ENCODE measurements around the gene TMEM243. TPM values are rescaled to one million over a fixed set of nuclear protein-coding genes. Genes with fewer than 3 reads are reported as not detected.
A peak's percentile ranks its signal among the peaks of the same experiment; 100 is the strongest.

The TMEM243 gene
- total RNA-seq, 1 donor from 2014 or later: 21.8 TPM

- no peaks in the 10 kb centered on the region for H3K36me3 Mint-ChIP-seq (ENCODE audit: low read depth)
- no peak for TF ChIP-seq CTCF (conservative IDR thresholded peaks at IDR 0.05)
- no peak overlapping the region for H3K27ac Mint-ChIP-seq (ENCODE audit: unreplicated experiment)
- no peak for DNase-seq (ENCODE audit: low read depth, low spot score)
- peak overlapping the region; percentile 83 for H3K4me3 Mint-ChIP-seq
- peaks cover 10% of the 10 kb centered on the region for H3K27me3 Mint-ChIP-seq (ENCODE audit: low read depth)
- H3K4me1 Mint-ChIP-seq: peaks cover 34% of the 10 kb centered on the region
- no peaks in the 10 kb centered on the region for H3K9me3 Mint-ChIP-seq
Measured at GRCh38 chr7:87220734-87221215, 1.2 kb upstream of the TMEM243 start.

GRCh38 chr7:87220026-87220733, 648 bp upstream of the TMEM243 start:
- no peaks in the 10 kb centered on the region for H3K36me3 Mint-ChIP-seq (ENCODE audit: low read depth)
- peaks cover 34% of the 10 kb centered on the region for H3K4me1 Mint-ChIP-seq
- peak; percentile 62 for DNase-seq (ENCODE audit: low read depth, low spot score)
- peak overlapping the region; percentile 96 for H3K4me3 Mint-ChIP-seq
- peak overlapping the region; percentile 74 for H3K27ac Mint-ChIP-seq (ENCODE audit: unreplicated experiment)
- peak; percentile 28 for TF ChIP-seq CTCF (conservative IDR thresholded peaks at IDR 0.05)
- peaks cover 4% of the 10 kb centered on the region for H3K27me3 Mint-ChIP-seq (ENCODE audit: low read depth)
- H3K9me3 Mint-ChIP-seq: no peaks in the 10 kb centered on the region

- Mint-ChIP-seq H3K27me3 (ENCODE audit: low read depth) (no peaks in the 10 kb centered on the region), H3K36me3 (ENCODE audit: low read depth) (no peaks in the 10 kb centered on the region), H3K4me1 (peaks cover 34% of the 10 kb centered on the region), H3K27ac (ENCODE audit: unreplicated experiment) (no peak overlapping the region), H3K9me3 (no peaks in the 10 kb centered on the region), H3K4me3 (peak overlapping the region; percentile 96)
- DNase-seq (ENCODE audit: low read depth, low spot score): no peak
- no peak for TF ChIP-seq CTCF (conservative IDR thresholded peaks at IDR 0.05)
Measured at GRCh38 chr7:87218796-87219544, 562 bp downstream of the TMEM243 start.

- Mint-ChIP-seq H3K36me3 (ENCODE audit: low read depth) (no peaks in the 10 kb centered on the region), H3K27ac (ENCODE audit: unreplicated experiment) (no peak overlapping the region), H3K4me1 (peaks cover 34% of the 10 kb centered on the region), H3K4me3 (peak overlapping the region; percentile 96), H3K9me3 (no peaks in the 10 kb centered on the region), H3K27me3 (ENCODE audit: low read depth) (no peaks in the 10 kb centered on the region)
- DNase-seq (ENCODE audit: low read depth, low spot score): no peak
- no peak for TF ChIP-seq CTCF (conservative IDR thresholded peaks at IDR 0.05)
Measured at GRCh38 chr7:87217983-87218653, 1.4 kb downstream of the TMEM243 start.

GRCh38 chr7:87216701-87217508, 2.6 kb downstream of the TMEM243 start:
- no peaks in the 10 kb centered on the region for H3K27me3 Mint-ChIP-seq (ENCODE audit: low read depth)
- no peak overlapping the region for H3K27ac Mint-ChIP-seq (ENCODE audit: unreplicated experiment)
- H3K36me3 Mint-ChIP-seq (ENCODE audit: low read depth): no peaks in the 10 kb centered on the region
- H3K9me3 Mint-ChIP-seq: no peaks in the 10 kb centered on the region
- no peak for TF ChIP-seq CTCF (conservative IDR thresholded peaks at IDR 0.05)
- peaks cover 34% of the 10 kb centered on the region for H3K4me1 Mint-ChIP-seq
- DNase-seq (ENCODE audit: low read depth, low spot score): no peak
- H3K4me3 Mint-ChIP-seq: peak overlapping the region; percentile 96
